Tibial artery (tissue), 4 donors: ENCODE data around the gene NUDT7.

ENCODE experiments used
- DNase-seq, 2 donors: peaks; one replicate each; pipeline ENCODE4 v3.0.0-alpha.2; 2019
- H3K27ac ChIP-seq, 2 donors: fragments of 200-600 bp; sonication (generic) in 1 of 2; 1 replicate in 1 of 2; 2 replicates in 1 of 2; pipeline ENCODE4 v1.5.1; 2018 to 2019; ENCODE audit warnings: mild to moderate bottlenecking in 1 of 2
- H3K27me3 ChIP-seq, 2 donors: fragments of 200-600 bp; sonication (generic) in 1 of 2; one replicate each; pipeline versions ENCODE4 v1.5.1 to v1.6.0; 2016 to 2019
- H3K36me3 ChIP-seq, 3 donors: fragments of 200-600 bp; sonication (generic) in 2 of 3; one replicate each; pipeline ENCODE4 v1.5.1; 2016 to 2019; ENCODE audit warnings: mild to moderate bottlenecking in 2 of 3
- H3K4me1 ChIP-seq, 4 donors: fragments of 200-600 bp; sonication (generic) in 2 of 4; 1 replicate in 3 of 4; 2 replicates in 1 of 4; pipeline ENCODE4 v1.5.1; 2016 to 2019
- H3K4me3 ChIP-seq, 2 donors: fragments of 200-600 bp; sonication (generic) in 1 of 2; 1 replicate in 1 of 2; 2 replicates in 1 of 2; pipeline ENCODE4 v1.5.1; 2018 to 2019; ENCODE audit warnings: mild to moderate bottlenecking in 2 of 2
- H3K9me3 ChIP-seq, 3 donors: fragments of 200-600 bp; sonication (generic) in 1 of 3; one replicate each; pipeline ENCODE4 v1.5.1; 2016 to 2019
- intact Hi-C: fragments of 100-400 bp; cut with DNase I; formaldehyde crosslinking; loops from one replicate; pipeline ENCODE4 v1.15.0; 2023; ENCODE audit warnings: low total_unique reads
- TF ChIP-seq, protein P1 (sequence below), 2 experiments: fragments of 200-600 bp in 1 of 2; fragments of 450-650 bp in 1 of 2; IDR thresholded peaks; one replicate each; pipeline ENCODE4 v1.5.1; 2017 to 2019; ENCODE audit warnings: antibody characterized with exemption in 2 of 2, mild to moderate bottlenecking in 1 of 2, moderate library complexity in 1 of 2

Gene NUDT7

DNA sequence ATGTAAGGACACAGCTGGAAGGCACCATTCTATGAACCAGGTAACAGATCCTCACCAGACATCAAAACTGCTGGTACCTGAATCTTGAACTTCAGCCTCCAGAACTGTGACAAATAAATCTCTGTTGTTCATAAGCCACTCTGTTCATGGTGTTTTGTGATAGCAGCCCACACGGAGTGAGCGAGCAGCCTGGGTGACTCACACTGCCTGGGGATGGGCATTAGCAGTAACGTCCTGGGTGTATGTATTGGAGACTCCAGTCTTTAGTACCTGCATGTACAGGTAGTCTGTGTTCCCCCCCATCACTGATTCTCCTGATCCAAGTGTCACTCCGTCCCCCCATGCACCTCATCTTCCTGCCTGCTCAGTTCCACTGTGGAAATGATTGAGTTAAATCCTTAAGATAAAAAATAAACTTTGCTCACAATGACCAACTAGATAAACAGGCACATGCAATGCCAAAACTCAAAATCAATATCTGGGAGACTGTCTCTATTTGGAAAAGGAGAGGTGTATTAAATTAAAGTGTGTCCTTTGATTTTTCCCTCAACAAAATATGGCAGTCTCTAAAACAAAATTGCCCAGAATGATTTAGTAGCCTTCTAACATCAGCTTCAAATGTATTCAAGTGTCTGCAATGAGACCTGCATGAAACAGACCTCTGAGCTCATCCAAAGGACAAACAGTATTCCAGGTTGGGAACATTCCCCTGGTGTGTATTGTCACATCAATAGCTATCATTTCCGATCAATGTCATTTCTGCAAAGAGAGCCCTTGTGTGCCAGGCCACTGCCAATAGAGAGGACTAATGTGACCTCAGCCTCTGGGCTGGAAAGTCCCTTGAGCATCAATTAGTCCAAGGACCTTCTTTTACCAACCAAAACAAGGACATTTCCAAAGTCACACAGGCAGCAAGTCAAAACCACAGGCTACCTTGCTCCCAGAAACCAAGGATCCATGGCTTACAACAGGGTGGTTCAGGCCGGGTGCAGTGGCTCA, 53.9 kb downstream of the NUDT7 start:
- no peak overlapping the region for H3K4me3 ChIP-seq
- no peak overlapping the region for H3K27ac ChIP-seq
- H3K36me3 ChIP-seq: no peaks in the 10 kb centered on the region
- DNase-seq: no peak
- H3K9me3 ChIP-seq: no peaks in the 10 kb centered on the region
- TF ChIP-seq, protein P1, sequence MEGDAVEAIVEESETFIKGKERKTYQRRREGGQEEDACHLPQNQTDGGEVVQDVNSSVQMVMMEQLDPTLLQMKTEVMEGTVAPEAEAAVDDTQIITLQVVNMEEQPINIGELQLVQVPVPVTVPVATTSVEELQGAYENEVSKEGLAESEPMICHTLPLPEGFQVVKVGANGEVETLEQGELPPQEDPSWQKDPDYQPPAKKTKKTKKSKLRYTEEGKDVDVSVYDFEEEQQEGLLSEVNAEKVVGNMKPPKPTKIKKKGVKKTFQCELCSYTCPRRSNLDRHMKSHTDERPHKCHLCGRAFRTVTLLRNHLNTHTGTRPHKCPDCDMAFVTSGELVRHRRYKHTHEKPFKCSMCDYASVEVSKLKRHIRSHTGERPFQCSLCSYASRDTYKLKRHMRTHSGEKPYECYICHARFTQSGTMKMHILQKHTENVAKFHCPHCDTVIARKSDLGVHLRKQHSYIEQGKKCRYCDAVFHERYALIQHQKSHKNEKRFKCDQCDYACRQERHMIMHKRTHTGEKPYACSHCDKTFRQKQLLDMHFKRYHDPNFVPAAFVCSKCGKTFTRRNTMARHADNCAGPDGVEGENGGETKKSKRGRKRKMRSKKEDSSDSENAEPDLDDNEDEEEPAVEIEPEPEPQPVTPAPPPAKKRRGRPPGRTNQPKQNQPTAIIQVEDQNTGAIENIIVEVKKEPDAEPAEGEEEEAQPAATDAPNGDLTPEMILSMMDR (IDR thresholded peaks at IDR 0.05): no peak
- peaks cover 0 to 3% of the 10 kb centered on the region in 2 donors for H3K27me3 ChIP-seq
- intact Hi-C loops: no loop called here
- H3K4me1 ChIP-seq: peaks cover 0 to 7% (median 3%) of the 10 kb centered on the region in 4 donors

DNA sequence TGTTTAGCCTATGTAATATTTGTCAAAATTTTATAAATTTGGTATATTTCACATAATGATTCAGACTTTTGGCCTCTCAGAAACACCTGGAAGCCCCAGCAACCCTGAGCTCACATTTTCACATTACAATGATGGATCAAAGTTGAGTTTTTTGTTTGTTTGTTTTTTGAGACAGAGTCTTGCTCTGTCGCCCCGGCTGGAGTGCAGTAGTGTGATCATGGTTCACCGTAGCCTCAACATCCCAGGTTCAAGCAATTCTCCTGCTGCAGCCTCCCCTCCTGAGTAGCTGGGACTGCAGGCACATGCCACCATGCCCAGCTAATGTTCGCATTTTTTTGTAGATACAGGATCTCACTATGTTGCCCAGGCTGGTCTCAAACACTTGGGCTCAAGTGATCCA, 55.4 kb downstream of the NUDT7 start:
- H3K27ac ChIP-seq: no peak overlapping the region
- H3K4me3 ChIP-seq: no peak overlapping the region
- intact Hi-C loops: no loop called here

DNA sequence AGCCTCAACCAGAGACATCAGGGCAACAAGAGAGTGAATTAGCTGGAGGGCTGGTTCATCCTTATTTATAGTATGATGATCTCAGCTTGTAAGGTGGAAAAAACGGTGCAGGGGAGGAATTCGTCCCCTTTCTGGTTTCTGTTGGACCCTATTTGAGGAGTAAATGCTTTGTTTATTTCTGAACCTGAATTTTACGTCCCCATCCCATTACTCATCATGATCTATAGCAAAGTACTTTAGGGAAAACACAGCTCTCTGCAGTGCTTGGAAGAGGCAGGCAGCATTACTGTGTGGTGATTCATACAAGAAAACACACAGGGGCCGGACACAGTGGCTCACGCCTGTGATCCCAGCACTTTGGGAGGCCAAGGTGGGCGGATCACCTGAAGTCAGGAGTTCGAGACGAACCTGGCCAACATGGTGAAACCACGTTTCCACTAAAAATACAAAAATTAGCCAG, 58.1 kb downstream of the NUDT7 start:
- intact Hi-C loops: loop anchor here (10.0 kb wide), 1 partner anchor 56 kb away; the partner anchor contains the start of gene NUDT7
- DNase-seq: no peak
- no peaks in the 10 kb centered on the region for H3K36me3 ChIP-seq

More for the DNA sequence above, 55.4 kb downstream of the NUDT7 start:
- no peaks in the 10 kb centered on the region for H3K36me3 ChIP-seq
- DNase-seq: no peak
- H3K27me3 ChIP-seq: peaks cover 0 to 3% of the 10 kb centered on the region in 2 donors
- peaks cover 0 to 7% (median 3%) of the 10 kb centered on the region in 4 donors for H3K4me1 ChIP-seq
- H3K9me3 ChIP-seq: no peaks in the 10 kb centered on the region
- TF ChIP-seq, protein P1 (IDR thresholded peaks at IDR 0.05): no peak

DNA sequence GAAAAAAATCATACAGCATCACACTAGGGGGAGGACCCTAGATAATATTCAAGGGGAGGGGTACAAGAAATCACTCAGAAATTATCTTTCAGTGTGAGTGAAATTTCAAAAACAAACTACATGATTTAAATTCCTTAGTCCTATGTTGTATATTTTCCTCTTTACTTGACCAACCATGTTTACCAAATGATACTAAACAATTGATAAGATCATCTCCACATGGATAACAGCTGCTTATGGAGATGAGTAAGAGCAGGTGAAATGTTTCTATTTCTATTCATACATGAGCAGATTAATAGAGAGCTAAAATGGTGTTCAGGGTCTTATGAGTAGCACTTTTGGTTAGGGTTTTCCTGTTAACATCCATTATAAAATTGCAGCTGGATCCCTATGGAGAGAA, 58.8 kb downstream of the NUDT7 start:
- no peak overlapping the region for H3K27ac ChIP-seq
- H3K9me3 ChIP-seq: no peaks in the 10 kb centered on the region
- intact Hi-C loops: loop anchor here (10.0 kb wide), 1 partner anchor 56 kb away; the partner anchor contains the start of gene NUDT7
- H3K4me3 ChIP-seq: no peak overlapping the region
- peaks cover 0 to 6% of the 10 kb centered on the region in 2 donors for H3K27me3 ChIP-seq
- DNase-seq: no peak
- H3K4me1 ChIP-seq: peaks cover 0 to 7% (median 3%) of the 10 kb centered on the region in 4 donors
- H3K36me3 ChIP-seq: no peaks in the 10 kb centered on the region
- TF ChIP-seq, protein P1 (IDR thresholded peaks at IDR 0.05): no peak

More for the DNA sequence above, 58.1 kb downstream of the NUDT7 start:
- TF ChIP-seq, protein P1 (IDR thresholded peaks at IDR 0.05): no peak
- H3K27ac ChIP-seq: no peak overlapping the region
- H3K4me1 ChIP-seq: peaks cover 0 to 7% (median 3%) of the 10 kb centered on the region in 4 donors
- peaks cover 0 to 6% of the 10 kb centered on the region in 2 donors for H3K27me3 ChIP-seq
- no peak overlapping the region for H3K4me3 ChIP-seq
- no peaks in the 10 kb centered on the region for H3K9me3 ChIP-seq

DNA sequence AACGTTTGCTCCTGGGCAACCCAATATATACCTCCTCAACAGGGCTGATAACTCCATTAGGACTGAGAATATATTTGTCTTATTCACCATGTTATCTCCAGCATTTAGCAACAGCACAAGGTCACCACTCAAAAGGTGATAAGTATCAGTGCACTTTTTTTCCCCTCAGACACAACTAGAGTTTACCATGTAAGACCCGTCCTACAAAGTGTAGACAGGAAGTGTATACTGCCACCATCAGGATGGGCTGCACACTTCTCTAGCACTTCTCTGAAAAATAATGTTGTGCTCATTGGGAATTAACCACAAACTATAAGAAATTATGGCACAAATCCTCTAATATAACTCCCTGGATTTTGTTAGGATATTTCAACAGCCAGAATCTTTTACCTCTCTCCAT, 60.4 kb downstream of the NUDT7 start:
- TF ChIP-seq, protein P1 (IDR thresholded peaks at IDR 0.05): no peak
- peaks cover 0 to 7% (median 3%) of the 10 kb centered on the region in 4 donors for H3K4me1 ChIP-seq
- H3K9me3 ChIP-seq: no peaks in the 10 kb centered on the region
- H3K27ac ChIP-seq: no peak overlapping the region
- no peak for DNase-seq
- H3K4me3 ChIP-seq: no peak overlapping the region
- H3K27me3 ChIP-seq: peaks cover 0 to 8% of the 10 kb centered on the region in 2 donors
- H3K36me3 ChIP-seq: no peaks in the 10 kb centered on the region
- intact Hi-C loops: loop anchor here (10.0 kb wide), 1 partner anchor 58 kb away; the partner anchor contains the start of gene NUDT7
